HepG2 (cell line): ENCODE measurements around the gene ECM1. TPM values are rescaled to one million over a fixed set of nuclear protein-coding genes. Genes with fewer than 3 reads are reported as not detected.

Experiments
- ERF ChIP-seq: IDR thresholded peaks from 2 replicates; pipeline ENCODE4 v1.6.1; 2018; ENCODE audit warnings: missing biosample characterization, missing genetic modification reagents
- HBP1 ChIP-seq: IDR thresholded peaks from 2 replicates; pipeline ENCODE4 v1.6.1; 2016; ENCODE audit warnings: low read depth, control low read depth
- HOXA3 ChIP-seq: sonication (generic); formaldehyde crosslinking; IDR thresholded peaks from 2 replicates; pipeline ENCODE4 v1.5.0; 2020; ENCODE audit warnings: missing genetic modification reagents
- KDM3A ChIP-seq: IDR thresholded peaks from 2 replicates; pipeline ENCODE4 v1.6.1; 2018; ENCODE audit warnings: low read depth, missing compliant biosample characterization
- MLLT10 ChIP-seq: sonication (generic); formaldehyde crosslinking; IDR thresholded peaks from 2 replicates; pipeline ENCODE4 v1.4.0; 2020; ENCODE audit warnings: missing genetic modification reagents
- PAF1 ChIP-seq: IDR thresholded peaks from 2 replicates; pipeline ENCODE4 v1.6.1; 2016; ENCODE audit warnings: missing genetic modification reagents, missing compliant biosample characterization
- SKIL ChIP-seq: sonication (generic); formaldehyde crosslinking; IDR thresholded peaks from 2 replicates; pipeline ENCODE4 v1.8.0; 2022; ENCODE audit warnings: missing genetic modification reagents, mild to moderate bottlenecking, moderate library complexity, borderline replicate concordance
- SRSF9 ChIP-seq: fragments of 200-400 bp; formaldehyde crosslinking; IDR thresholded peaks from 2 replicates; pipeline ENCODE4 v1.6.1; 2018; ENCODE audit warnings: borderline replicate concordance, mild to moderate bottlenecking, low read depth, low read length; ENCODE audit not compliant: insufficient read depth, poor library complexity, severe bottlenecking
- ZNF276 ChIP-seq: sonication (generic); formaldehyde crosslinking; IDR thresholded peaks from 2 replicates; pipeline ENCODE4 v1.4.0; 2020; ENCODE audit warnings: mild to moderate bottlenecking, low read depth, missing genetic modification reagents
- ZNF335 ChIP-seq: sonication (generic); formaldehyde crosslinking; IDR thresholded peaks from 2 replicates; pipeline ENCODE4 v1.4.0; 2020; ENCODE audit warnings: missing genetic modification reagents
- polyA plus RNA-seq, 8 experiments: library from polyadenylated mRNA; depleted of rRNA in 3 of 8; stranded (reverse) in 7 of 8; unstranded in 1 of 8; fragments of >200 nt; fragmentation: Illumina TruSeq in 4 of 8; extraction: Trizol in 4 of 8; gene quantifications; 2 replicates each; pipeline versions ENCODE4 v1.2.1 to v1.2.3, GENCODE V29; 2011 to 2016; ENCODE audit warnings: low read depth in 4 of 8, missing spikeins in 1 of 8, mixed read lengths in 1 of 8; ENCODE audit not compliant: insufficient read depth in 1 of 8
- total RNA-seq, 5 experiments: library from RNA; depleted of rRNA; stranded (reverse); fragments of >200 nt; fragmentation: Illumina TruSeq; extraction: Trizol; gene quantifications; 2 replicates each; pipeline ENCODE4 v1.2.3, GENCODE V29; 2016; ENCODE audit warnings: low read depth in 1 of 5

Gene ECM1
- total and polyA plus RNA-seq, 2 of the 13 experiments (the other 11 are each of a cell fraction or from before 2014, with no cell fraction given), result 0.42 to 1.0 TPM

GRCh38 chr1:150560011-150560438 is 52.1 kb downstream of the ECM1 start (continued):
- TF ChIP-seq ZNF335 (no peak), HBP1 (no peak), PAF1 (peak; percentile 54; the same call in 1 of the 2 replicates), SKIL (no peak), SRSF9 (no peak), ERF (CRISPR knock-in tag) (0 out of 2 replicates have a peak, but pooled peaks have one; percentile 38), MLLT10 (CRISPR knock-in tag) (no peak), ZNF276 (CRISPR knock-in tag) (no peak), HOXA3 (peak; percentile 34; the same call in 1 of the 2 replicates), KDM3A (no peak)
